CD4-positive, alpha-beta T cell treated with Interferon gamma for 1 hour (primary cell): ENCODE data around the gene ATIC.

ENCODE experiments used
- DNase-seq: peaks from one replicate; pipeline ENCODE4 v3.0.0-alpha.2; 2020

Gene ATIC

DNA sequence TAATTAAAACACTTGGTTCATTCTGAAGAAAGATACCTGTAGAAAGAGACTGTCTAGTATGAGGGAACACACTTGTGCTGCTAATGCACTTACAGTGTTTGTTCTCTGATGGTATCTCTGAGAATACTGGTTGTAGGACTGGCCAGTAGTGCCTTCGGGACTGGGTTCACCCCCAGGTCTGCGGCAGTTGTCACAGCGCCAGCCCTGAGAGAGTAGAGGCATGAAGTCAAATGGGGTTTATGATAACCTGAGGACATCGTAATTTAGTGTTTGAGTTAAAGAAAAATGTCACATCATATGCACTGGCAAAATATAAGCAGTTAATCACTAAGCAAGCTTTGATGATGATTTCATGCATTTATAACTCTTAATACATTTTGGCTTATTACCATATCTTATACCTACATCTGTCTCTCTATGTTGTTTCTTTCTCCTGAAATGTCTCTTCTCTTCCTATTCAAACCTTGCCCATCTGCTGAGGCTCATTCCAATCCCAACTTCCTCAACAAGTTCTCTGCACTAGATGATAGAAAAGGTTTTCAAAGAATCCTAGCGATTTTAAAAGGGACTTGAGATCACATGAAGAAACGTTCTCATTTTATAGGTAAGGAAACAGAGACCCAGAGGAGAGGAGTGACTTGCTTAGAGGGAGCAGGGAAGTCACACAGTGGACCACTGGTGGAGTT lies 50.2 kb downstream of the ATIC start:
- no peak for DNase-seq

DNA sequence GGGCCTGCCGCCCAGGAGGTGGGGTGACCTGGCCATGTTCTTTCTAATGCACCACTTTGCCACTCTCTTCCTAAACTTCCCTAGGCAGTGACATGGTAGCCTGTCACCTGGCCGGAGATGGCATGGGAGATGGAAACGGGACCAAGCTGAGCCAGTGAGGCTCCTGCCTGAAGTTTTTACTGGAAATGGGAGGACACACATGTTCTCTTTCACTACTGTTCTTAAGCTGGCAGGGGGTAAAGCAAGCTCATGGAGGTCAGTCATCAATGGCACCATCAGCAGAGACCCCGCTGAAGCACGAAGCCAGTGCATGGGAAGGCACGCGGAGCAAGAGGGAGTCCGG lies 50.7 kb downstream of the ATIC start:
- DNase-seq: no peak

DNA sequence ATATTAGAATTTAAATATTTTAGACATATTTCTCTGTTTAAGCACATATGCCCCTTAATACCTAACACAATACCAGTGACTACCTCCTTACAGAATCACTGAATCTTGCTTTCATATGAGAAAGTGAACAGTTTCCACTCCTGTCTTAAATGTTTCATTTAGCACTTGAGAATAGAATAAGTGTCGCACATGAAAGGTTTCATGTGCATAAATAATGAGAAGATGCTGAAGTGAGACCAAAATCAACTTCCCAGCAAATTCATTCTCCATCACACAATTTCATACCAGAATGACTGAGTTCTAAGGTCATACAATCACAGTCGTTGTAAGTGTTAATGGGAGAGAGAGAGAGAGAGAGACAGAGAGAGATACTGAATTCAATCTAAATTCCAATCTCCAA lies 51.2 kb downstream of the ATIC start:
- no peak for DNase-seq

DNA sequence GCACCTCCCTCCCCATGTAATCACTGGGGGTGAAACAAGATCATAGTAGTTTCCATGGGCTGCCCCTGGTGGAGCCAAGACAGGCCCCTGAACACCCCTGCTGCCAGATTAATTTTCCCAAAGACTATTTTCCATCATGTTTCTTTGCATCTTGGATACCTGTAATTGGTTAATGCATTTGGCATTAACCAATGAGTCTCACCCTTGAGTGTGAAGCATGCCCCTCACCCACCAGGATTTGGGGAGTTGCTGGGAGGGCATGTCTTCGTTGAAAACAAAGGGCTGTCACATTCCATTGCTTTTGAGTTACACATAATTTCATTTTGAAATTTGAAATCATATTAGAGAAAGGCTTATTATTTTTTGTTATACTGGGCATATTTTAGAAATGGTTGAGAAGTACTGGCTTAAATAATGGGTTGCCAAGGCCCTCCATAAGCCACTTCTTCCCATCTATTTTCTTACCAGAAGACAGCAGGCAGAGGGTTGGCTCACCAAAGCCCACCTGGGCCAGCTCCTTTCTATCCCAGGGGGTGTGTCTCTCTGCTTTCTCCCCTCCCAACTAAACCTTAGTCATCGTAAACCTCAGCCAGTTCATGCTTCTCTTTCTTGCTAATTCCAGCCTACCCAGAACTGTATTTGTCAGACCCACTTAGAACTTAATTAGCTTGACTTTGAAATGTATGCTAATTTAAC lies 51.8 kb downstream of the ATIC start:
- no peak for DNase-seq

DNA sequence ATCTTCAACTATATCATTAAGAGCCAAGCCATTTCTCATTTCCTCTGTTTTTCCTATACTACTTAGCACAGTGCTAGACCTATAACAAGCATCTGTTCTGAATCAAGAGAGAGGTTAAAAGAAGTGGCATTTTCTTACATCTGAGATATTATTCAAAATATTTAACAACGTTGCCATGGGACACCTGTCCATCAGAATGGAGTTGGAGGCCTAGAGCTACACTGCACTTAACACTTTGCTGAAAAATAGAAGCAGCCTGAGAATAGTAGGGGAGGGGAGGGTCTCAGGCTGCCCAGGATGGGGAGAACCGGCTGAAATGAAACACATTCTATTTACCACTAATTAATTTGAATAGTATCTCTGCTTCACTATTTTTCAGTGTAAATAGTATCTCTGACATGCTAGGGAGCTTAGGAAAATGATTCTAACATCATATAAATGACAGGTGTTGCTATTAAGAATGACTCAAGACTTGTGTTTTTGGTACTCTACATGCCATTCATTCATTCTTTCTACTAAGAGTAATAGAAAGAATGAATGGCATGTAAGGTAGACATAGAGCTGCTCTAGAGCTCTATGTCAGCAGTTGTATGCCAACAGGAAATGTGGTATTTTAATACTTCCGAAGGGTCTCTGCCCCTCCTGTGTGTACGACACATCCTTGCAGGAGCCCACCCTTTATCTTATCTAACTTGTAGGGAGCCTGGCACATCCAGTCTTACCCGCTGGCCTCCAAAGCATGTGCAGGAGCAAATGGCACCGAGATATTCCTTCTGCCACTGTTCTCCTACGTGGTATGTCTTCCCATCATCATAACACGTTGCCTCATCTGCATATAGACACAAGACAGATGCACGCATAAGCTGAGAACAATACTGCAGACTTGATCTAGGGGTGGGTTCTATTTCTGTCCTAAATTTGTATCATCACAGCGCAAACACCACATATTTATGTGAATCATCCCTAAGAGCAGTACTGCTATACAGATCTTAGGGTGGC lies 52.6 kb downstream of the ATIC start:
- DNase-seq: no peak

DNA sequence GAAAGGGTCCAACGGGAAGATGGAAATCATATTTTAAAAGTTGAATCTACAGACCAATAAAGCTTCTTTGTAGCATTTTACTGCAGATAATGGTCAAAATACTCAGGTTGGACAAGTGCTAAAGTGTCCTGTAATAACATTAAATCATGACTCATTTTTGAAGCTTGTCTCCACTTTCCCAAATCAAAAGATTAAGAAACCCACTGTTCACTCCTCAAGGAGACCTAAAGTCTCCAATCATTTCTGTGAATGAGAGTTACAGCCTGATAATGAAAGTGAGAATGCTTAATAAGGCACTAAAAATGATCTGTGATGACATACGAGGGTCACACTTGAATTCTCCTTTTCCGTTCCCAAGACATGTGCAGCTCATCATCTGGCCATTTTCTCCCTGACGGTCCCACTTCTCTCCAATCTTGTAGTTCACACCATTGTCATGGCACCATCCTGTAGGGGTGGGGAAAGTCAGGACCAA lies 53.4 kb downstream of the ATIC start:
- DNase-seq: no peak

DNA sequence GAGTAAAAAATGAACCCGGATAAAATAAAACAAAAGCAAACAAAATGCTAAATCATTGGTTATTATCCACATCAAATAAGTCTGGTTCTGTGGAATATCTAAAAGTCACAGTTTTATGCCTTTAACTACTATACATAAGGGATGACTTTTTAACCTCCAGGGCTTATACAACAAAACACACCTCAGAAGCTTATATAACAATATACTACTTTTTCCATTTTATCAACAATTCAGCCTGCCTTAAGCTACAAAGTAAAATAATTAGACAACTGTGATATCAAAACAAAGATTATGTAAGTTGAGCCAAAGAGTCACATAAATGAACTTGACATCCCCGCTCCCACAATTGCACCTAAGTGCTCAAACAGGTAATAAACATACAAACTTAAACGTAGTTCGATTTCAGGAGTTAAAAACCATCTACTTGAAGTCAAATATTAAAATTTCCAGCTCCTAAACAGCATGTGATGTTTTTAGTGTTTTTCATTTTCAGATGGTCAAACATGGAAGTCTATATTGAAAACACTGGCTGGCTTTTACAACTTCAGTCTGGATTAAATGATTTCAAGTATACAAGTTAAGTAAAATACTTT lies 54.7 kb downstream of the ATIC start:
- DNase-seq: no peak

DNA sequence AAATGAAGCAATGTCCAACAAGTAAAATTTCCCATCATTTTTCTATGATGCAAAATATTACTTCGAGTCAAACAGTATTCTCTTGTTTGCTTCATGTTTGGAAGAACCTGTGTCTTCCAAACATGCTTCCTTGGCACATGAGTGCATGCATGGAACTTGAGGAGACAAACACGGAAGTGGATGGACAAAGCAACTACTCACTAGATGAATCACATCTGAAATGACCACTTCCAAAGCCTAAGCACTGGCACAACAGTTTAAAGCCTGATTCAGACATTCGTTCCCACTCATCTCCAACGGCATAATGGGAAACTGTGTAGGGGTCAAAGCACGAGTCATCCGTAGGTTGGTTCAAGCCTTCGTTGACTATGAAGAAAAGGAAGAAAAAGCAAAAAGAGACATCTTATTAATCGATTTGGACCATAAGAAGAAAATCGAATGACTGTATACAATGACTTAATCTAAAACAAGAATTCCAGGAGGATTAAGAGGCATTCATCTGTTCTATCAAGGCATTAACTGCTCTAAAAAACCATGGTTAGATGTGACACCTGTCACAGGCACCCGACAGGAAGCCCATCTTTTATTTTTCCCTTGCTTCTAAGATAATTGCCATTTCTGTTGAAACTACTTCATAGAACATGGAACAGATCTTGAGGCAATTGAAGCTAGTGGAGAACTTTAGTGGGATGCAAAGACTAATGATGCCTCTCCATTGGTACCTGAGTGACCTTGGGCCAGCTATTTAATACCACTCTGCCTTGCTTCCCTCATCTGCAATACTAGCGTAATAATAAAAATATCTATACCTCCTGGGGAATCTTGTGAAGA lies 56.0 kb downstream of the ATIC start:
- DNase-seq: no peak

DNA sequence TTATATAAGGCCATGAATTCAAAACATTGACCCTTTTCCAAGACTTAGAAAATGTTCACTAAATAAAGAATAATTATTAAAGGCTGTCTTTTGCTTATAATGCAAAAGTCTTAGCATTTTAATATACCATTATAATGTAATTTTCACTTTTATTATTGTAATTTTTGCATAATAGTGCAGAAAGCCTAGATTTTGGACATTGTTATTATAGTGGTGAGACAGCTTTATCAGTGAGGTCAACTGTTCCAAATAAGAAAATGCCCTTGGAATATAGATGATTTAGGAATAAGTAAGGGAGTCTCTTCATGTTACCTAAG lies 56.6 kb downstream of the ATIC start:
- DNase-seq: no peak

DNA sequence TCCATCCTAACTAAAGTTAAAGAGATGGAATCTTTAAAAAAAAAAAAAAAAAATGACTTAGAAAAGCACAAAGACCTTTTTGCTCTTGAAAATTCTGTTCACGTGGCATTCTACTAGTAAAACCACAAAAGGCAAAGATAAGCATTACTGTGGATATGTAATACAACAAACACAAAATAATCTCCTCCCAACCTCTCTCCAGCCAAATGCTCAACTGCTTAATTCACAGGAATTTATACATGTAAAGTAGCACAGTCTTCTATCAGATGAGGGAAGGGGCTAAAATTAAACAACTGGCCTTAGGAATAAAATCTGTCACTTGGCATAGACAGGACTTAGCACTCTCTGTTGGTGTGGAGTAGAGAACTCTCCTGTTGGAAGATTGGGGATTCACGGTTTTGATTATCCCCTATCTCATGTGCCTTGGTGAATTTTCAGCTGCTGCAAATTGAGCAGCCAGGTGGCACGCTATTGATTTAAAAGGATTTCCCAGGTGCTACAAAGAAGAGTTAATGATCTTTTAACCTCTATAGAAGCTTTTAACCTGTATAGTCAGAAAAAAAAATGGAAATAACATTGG lies 57.4 kb downstream of the ATIC start:
- DNase-seq: no peak

DNA sequence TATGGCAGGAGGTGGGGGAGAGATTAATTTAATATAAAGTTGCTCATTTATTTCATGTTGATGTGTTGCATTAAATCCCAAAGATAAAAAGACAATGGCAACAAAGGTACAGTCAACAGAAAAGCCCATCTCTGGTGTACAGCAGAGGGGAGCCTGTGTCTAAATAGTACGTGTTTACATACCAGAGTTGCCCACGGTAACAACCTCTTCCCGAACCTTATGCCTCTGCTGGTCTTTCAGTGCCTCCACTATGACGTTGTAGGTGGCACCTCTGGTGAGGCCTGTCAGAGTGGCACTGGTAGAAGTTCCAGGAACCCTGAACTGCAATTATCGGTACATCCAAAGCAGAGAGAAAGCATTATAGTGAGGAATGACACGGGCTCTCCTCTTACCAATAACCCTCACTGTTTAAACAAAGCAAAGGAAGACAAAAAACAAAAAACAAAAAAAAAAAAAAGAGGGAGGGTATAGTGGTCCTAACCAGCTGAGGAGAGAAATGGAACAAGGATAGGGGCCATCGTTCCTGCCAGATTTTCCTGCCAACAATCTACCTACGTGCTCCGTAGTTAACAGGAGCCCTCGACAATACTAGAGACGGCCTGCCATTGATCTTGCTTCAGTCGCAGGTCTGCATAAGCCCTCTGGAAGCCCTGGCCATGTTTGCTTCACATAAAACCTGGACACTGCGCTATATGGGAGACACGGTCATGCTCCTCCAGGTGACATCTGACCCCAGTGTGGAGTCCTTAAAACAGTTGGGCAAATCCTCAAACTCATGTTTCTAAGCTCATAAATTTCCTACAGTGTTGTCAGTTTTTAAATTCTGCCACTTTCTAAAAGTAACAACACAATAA lies 58.5 kb downstream of the ATIC start:
- no peak for DNase-seq

DNA sequence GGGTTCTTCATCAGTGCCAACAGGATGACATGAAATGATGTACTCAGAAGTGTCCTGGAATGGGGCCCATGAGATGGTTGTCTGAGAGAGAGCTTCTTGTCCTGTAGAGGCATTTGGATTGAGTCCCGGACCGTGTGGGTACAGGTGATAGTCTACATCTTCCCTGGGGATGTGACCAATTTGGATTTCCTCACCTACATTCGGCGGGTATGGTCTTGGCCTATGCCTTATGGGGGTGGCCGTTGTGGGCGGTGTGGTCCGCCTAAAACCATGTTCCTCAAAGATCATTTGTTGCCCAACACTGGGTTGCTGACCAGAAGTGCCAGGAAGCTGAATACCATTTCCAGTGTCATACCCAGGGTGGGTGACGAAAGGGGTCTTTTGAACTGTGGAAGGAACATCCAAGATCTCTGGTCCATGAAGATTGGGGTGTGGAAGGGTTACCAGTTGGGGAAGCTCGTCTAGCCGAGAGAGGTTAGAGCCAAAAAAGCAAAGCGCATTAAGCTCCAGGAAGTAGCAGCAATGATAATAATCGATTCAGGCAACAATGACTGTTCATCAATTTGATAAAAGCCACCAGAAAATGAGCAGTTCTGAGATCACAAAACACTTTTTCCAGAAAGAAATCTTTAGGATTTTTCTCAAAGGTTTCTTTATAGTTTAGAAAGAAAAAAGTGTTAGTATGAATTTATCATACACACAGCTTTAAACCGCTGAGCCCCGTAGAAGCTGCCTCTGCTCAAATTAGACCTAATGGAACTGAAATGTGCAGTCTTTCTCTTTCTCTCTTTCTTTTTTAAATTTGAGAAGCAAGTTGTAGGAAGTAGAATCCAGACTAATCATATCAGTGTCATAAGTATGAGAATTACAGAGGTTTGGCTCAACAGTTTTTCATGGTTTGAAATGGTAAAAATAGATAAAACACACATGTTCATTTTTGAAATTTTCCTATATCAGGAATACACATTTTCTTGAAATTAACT lies 60.3 kb downstream of the ATIC start:
- no peak for DNase-seq

DNA sequence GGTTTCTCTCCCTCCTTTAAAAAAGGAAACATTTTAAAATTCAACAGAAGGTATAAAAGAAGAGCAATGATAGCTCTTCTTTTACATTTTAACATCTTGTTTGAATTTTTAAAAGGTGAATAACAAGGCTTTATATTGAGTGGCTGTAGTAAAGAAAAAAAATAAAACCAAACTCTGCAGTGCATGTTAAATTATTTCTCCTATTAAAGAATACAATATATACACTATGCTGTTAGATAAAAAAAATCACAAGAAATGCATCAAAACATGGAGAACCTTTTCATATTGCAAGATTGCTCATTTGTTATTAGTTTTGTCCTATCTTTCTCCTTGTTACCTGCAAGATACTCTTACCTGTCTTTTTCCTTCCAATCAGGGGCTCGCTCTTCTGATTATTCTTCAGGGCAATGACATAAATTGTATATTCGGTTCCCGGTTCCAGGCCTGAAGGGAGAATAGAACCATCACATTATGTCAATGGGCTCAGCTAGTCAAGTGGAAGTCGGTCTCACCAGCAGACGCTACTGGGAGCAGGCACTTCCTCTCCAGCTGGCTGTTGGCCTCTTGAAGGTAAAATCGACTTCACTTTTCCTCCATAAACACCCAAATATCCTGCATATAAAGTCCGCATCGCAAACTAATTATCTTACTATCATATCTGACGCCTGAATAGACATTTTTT lies 61.2 kb downstream of the ATIC start:
- no peak for DNase-seq

DNA sequence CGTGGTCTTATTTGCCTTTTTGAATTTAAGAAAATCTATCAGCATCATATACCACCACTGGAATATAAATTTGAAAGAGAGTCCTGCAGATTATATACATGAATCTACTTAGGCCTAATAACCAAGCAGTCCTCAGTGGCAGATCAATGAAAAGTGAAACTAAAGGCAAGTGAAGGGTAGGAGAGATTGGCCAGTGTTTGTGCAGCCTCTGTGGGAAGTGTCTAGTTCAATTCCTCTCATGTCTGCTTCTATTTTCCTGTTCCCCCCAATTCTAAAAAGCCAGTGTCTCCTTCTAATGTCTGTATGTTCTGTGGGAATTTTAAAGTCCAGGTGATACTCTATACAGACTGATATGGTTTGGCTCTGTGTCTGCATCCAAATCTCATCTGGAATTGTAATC lies 62.1 kb downstream of the ATIC start:
- DNase-seq: no peak

DNA sequence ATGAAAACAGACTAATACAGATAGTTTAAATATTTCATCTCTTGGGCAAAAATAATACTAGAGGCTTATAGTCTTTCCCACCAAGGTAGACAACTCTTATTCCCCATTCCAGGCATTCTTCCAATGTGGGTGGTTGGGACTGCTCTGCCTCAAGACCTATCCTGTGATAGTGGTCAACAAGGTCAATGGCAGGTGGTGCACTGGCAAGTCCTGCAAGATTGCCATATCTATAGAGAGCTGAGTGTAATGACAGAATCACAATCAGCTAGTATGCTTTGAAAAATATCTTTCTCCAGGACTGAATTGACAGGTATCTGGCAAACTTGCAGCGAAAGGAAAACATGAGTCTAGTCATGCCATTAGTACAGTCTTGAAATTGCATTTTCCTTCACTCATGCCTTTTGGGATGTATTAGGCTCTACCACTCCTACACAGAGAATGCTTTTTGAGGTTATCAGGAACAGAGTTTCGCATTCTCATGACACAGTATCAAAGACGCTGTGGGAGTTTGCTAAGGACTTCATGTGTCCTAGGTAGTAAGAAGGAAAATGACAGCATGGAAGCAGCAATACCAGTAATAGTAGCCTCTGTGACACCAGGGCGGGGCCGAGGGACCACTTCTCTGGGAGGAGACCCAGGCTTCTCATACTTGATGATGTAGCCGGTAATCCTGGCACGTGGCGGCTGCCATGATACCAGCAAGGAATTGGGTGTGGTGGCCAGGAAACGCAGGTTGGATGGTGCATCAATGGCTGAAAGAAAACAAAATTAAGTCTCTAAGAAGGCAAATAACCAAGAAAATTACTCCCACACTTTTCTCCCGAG lies 63.0 kb downstream of the ATIC start:
- no peak for DNase-seq

DNA sequence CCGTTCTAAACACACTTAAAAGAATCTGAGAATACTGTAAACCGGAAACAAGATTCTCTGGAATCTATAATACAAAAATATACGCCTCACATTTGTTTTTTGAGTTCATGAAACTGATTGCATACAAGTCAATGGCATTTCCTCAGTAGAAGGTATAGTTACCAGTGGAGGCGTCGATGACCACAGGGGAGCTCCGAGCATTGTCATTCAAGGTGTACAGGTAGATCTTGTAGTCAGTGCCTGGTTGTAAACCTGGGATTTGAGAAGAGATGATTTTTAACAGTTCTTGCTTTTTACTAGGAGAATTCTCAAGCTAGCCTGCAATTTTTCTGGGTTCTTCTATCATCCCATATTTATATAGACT lies 63.6 kb downstream of the ATIC start:
- no peak for DNase-seq

DNA sequence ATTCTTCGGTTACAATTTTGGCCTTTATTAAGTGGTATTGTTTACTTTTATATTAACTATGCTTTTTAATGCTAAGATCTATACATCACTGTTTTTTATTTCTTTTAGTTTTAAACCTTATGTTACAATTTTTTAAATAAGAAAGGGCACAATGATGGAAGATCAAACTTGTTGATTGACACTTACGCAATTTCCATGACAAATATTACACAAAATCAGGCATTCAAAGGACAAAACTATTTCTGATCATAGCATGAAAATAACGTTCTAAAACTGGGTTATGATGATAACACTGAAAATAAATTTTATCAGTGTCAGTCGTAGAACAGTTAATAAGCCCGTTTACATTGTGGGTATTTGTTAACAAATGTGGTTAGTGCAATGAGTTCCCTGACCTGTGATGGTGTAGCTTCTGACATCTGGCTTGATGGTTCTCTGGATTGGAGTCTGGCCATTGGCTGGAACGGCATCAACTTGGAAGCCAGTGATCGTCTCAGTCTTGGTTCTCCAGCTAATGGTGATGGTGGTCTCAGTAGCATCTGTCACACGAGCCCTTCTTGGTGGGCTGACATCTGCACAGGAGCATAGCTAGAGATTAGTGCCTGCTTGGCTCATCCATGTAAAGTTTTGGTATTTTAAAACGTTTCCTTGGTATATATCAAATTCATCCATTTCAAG lies 64.4 kb downstream of the ATIC start:
- DNase-seq: no peak

DNA sequence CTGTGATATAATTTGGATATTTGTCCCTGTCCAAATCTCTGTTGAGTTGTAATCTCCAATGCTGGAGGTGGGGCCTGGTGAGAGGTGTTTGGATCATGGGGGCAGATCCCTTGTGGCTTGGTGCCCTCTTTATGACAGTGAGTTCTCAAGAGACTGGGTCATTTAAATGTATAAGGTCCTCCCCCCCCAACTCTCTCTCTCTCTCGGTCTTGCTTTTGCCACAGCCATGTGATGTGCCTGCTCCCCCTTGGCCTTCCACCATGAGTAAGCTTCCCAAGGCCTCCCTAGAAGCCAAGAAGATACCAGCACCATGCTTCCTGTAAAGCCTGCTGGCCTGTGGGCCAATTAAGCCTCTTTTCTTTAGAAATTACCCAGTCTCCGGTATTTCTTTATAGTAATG lies 65.4 kb downstream of the ATIC start:
- DNase-seq: no peak
